Measurements from ENCODE around the gene MPV17. TPM values are rescaled to one million over a fixed set of nuclear protein-coding genes. Genes with fewer than 3 reads are reported as not detected.
"Not testable (repeated sequence)": the region's sequence is repeated elsewhere in the genome, so short reads cannot be mapped to it uniquely, and the experiment has no call there.

The MPV17 gene
- total and polyA plus RNA-seq, 7 donors = 11.9 to 29.0 (median 14.5) TPM

GRCh38 chr2:27270131-27270530 is 52.8 kb downstream of the MPV17 start:
- Histone ChIP-seq H3K4me3 (no peak overlapping the region), H3K27me3 (ENCODE audit: insufficient read depth in 3 of 3, low read length in 2 of 3) (peaks cover 0 to 29% (median 3%) of the 10 kb centered on the region in 3 donors), H3K9me3 (no peaks in the 10 kb centered on the region), H3K4me1 (peaks cover 3% of the 10 kb centered on the region), H3K27ac (no peak overlapping the region), H3K36me3 (ENCODE audit: insufficient read depth in 1 of 2, low read depth in 1 of 2) (no peaks in the 10 kb centered on the region)
- TF ChIP-seq CTCF (IDR thresholded peaks at IDR 0.05) = no peak
- intact Hi-C loops (cut with DNase I) = no loop called here
- no peak for DNase-seq
- 75 to 84% (median 82%) methylated on average over 3 of the region's 3 CpGs for WGBS, 3 donors
- ATAC-seq = no peak

GRCh38 chr2:27268296-27268695 is 54.6 kb downstream of the MPV17 start:
- H3K9me3 ChIP-seq; intact Hi-C loops (cut with DNase I); ATAC-seq; H3K4me3 ChIP-seq; DNase-seq; H3K36me3 ChIP-seq (ENCODE audit: insufficient read depth in 1 of 2, low read depth in 1 of 2); H3K27ac ChIP-seq: not testable (repeated sequence)
- Histone ChIP-seq H3K27me3 (ENCODE audit: insufficient read depth in 3 of 3, low read length in 2 of 3) (peaks cover 0 to 47% (median 14%) of the 10 kb centered on the region in 3 donors), H3K4me1 (peaks cover 22% of the 10 kb centered on the region)
- 89 to 92% (median 92%) methylated on average over 13 of the region's 13 CpGs for WGBS, 3 donors

GRCh38 chr2:27265536-27265870 is 57.4 kb downstream of the MPV17 start:
- Histone ChIP-seq H3K36me3 (ENCODE audit: insufficient read depth in 1 of 2, low read depth in 1 of 2) (no peaks in the 10 kb centered on the region), H3K9me3 (no peaks in the 10 kb centered on the region), H3K4me1 (peaks cover 28% of the 10 kb centered on the region), H3K4me3 (peak overlapping the region; percentile 71), H3K27ac (no peak overlapping the region), H3K27me3 (ENCODE audit: insufficient read depth in 3 of 3, low read length in 2 of 3) (peaks cover 0 to 72% (median 34%) of the 10 kb centered on the region in 3 donors)
- TF ChIP-seq CTCF (IDR thresholded peaks at IDR 0.05) = no peak
- ATAC-seq (peak in 1 of 4 donors; percentile 6), DNase-seq (no peak)
- intact Hi-C loops (cut with DNase I) = no loop called here

GRCh38 chr2:27264753-27265535 is 58.0 kb downstream of the MPV17 start:
- no peaks in the 10 kb centered on the region for H3K36me3 ChIP-seq (ENCODE audit: insufficient read depth in 1 of 2, low read depth in 1 of 2)
- H3K27me3 ChIP-seq (ENCODE audit: insufficient read depth in 3 of 3, low read length in 2 of 3) = peaks cover 0 to 78% (median 35%) of the 10 kb centered on the region in 3 donors
- ATAC-seq = peak; percentile 55 to 81 (median 72)
- peak overlapping the region; percentile 71 for H3K4me3 ChIP-seq
- intact Hi-C loops (cut with DNase I) = no loop called here
- no peak overlapping the region for H3K27ac ChIP-seq
- peak; percentile 64 to 81 for DNase-seq
- H3K4me1 ChIP-seq = peaks cover 28% of the 10 kb centered on the region
- peak; percentile 36 for TF ChIP-seq CTCF (IDR thresholded peaks at IDR 0.05)
- no peaks in the 10 kb centered on the region for H3K9me3 ChIP-seq
- 2 to 3% (median 2%) methylated on average over 47 to 56 of the region's 56 CpGs for WGBS, 3 donors

- DNase-seq = no peak
- Histone ChIP-seq H3K27ac (no peak overlapping the region), H3K9me3 (no peaks in the 10 kb centered on the region), H3K36me3 (ENCODE audit: insufficient read depth in 1 of 2, low read depth in 1 of 2) (no peaks in the 10 kb centered on the region), H3K4me1 (peaks cover 28% of the 10 kb centered on the region), H3K27me3 (ENCODE audit: insufficient read depth in 3 of 3, low read length in 2 of 3) (peaks cover 0 to 83% (median 36%) of the 10 kb centered on the region in 3 donors), H3K4me3 (peak overlapping the region; percentile 71)
- TF ChIP-seq CTCF (IDR thresholded peaks at IDR 0.05) = no peak
- ATAC-seq = peak; percentile 42 to 55 (median 48)
- WGBS, 3 donors = 0 to 2% (median 1%) methylated on average over 34 to 38 of the region's 38 CpGs
- intact Hi-C loops (cut with DNase I) = no loop called here
Measured at GRCh38 chr2:27264253-27264752, 58.6 kb downstream of the MPV17 start.
